HCT116 (cell line): ENCODE data around the gene POLR2C. TPM values are rescaled to one million over a fixed set of nuclear protein-coding genes. Genes with fewer than 3 reads are reported as not detected.
A peak's percentile ranks its signal among the peaks of the same experiment; 100 is the strongest.

Source experiments
- ATAC-seq: fragments of 200-7000 bp; cut with Tn5 transposase; 2 replicates; pipeline ENCODE4 v1.9.1; 2020; ENCODE audit warnings: mild to moderate bottlenecking, moderate library complexity
- BruUV-seq: library from RNA; stranded (reverse); fragments of 400-500 nt; replicated peaks from 2 replicates; lab custom pipeline; 2021; lab: Mats Ljungman, UMichigan
- CTCF ChIA-PET: fragments of 300-600 bp; sonication (Branson Sonifier 250); formaldehyde crosslinking; loops from one replicate; lab custom pipeline; 2021; ENCODE audit warnings: antibody characterized with exemption; lab: Charles Lee
- POLR2A ChIA-PET: fragments of 300-600, 350-600 bp; sonication (Branson Sonifier 250); formaldehyde crosslinking; loops from one replicate; lab custom pipeline; 2021; ENCODE audit warnings: antibody characterized with exemption; lab: Charles Lee
- RAD21 ChIA-PET, 2 experiments: fragments of 300-600 bp; sonication (Branson Sonifier 250); formaldehyde crosslinking; loops; one replicate each; lab custom pipeline; 2023; ENCODE audit warnings: low total read pairs in 2 of 2; ENCODE audit not compliant: uncharacterized antibody in 2 of 2, unreplicated experiment in 2 of 2, low non-redundant PET in 1 of 2; lab: Charles Lee
- DNase-seq: peaks from one replicate; pipeline ENCODE4 v3.0.0-alpha.2; 2010; ENCODE audit warnings: low read depth, low spot score
- H2AFZ ChIP-seq: fragments of 200-600 bp; shearing (Covaris generic), sonication (generic); 2 replicates; pipeline ENCODE4 v1.6.1; 2017; ENCODE audit warnings: low read depth, mixed run types, mixed read lengths, antibody characterized with exemption, low read length; ENCODE audit not compliant: poor library complexity, severe bottlenecking
- H3K27ac ChIP-seq: 2 replicates; pipeline ENCODE4 v1.5.1; 2012; ENCODE audit warnings: low read depth, low read length
- H3K27me3 ChIP-seq: fragments of 200-600 bp; sonication (generic); 2 replicates; pipeline ENCODE4 v1.6.1; 2016; ENCODE audit warnings: mixed run types, low read length, mixed read lengths; ENCODE audit not compliant: insufficient read depth
- H3K36me3 ChIP-seq, 2 experiments: fragments of 200-500 bp in 1 of 2; fragments of 200-600 bp in 1 of 2; sonication (Bioruptor generic) in 1 of 2; sonication (generic) in 1 of 2; 2 replicates each; pipeline versions ENCODE4 v1.5.1 to v1.6.1; 2014 to 2016; ENCODE audit warnings: low read length in 2 of 2, inconsistent platforms in 1 of 2, mixed read lengths in 1 of 2, mixed run types in 1 of 2; ENCODE audit not compliant: insufficient read depth in 2 of 2, control insufficient read depth in 1 of 2
- H3K4me1 ChIP-seq, 2 experiments: fragments of 200-600 bp in 1 of 2; sonication (generic) in 1 of 2; 2 replicates each; pipeline versions ENCODE4 v1.5.1 to v1.6.1; 2012 to 2017; ENCODE audit warnings: low read length in 2 of 2, inconsistent platforms in 1 of 2, mild to moderate bottlenecking in 1 of 2, mixed read lengths in 1 of 2, mixed run types in 1 of 2, moderate library complexity in 1 of 2; ENCODE audit not compliant: insufficient read depth in 2 of 2, control insufficient read depth in 1 of 2
- H3K4me2 ChIP-seq: fragments of 200-600 bp; sonication (generic); 2 replicates; pipeline ENCODE4 v1.6.1; 2017; ENCODE audit warnings: mixed run types, low read length, mixed read lengths
- H3K4me3 ChIP-seq, 2 experiments: fragments of 200-600 bp in 1 of 2; sonication (generic) in 1 of 2; replicated peaks in 1 of 2; 2 replicates each; pipeline ENCODE4 v1.5.1; 2011 to 2016; ENCODE audit warnings: low read length in 2 of 2, control low read depth in 1 of 2, low read depth in 1 of 2, mild to moderate bottlenecking in 1 of 2, mixed read lengths in 1 of 2, mixed run types in 1 of 2
- H3K79me2 ChIP-seq: fragments of 200-600 bp; sonication (generic); 2 replicates; pipeline ENCODE4 v1.6.1; 2017; ENCODE audit warnings: mild to moderate bottlenecking, mixed run types, low read length, moderate library complexity, mixed read lengths; ENCODE audit not compliant: insufficient read depth
- H3K9ac ChIP-seq: fragments of 200-600 bp; sonication (generic); 2 replicates; pipeline ENCODE4 v1.6.1; 2016; ENCODE audit warnings: low read length, mixed read lengths
- H3K9me2 ChIP-seq: fragments of 200-600 bp; sonication (generic), shearing (Covaris generic); 2 replicates; pipeline ENCODE4 v1.6.1; 2017; ENCODE audit warnings: mixed run types, mild to moderate bottlenecking, moderate library complexity; ENCODE audit not compliant: insufficient read depth
- H3K9me3 ChIP-seq, 2 experiments: fragments of 200-500 bp in 1 of 2; fragments of 200-600 bp in 1 of 2; sonication (Bioruptor generic) in 1 of 2; sonication (generic) in 1 of 2; 2 replicates each; pipeline ENCODE4 v1.6.1; 2014 to 2017; ENCODE audit warnings: low read length in 2 of 2, mixed read lengths in 2 of 2, inconsistent platforms in 1 of 2, low read depth in 1 of 2, mild to moderate bottlenecking in 1 of 2, mixed run types in 1 of 2, moderate library complexity in 1 of 2; ENCODE audit not compliant: control insufficient read depth in 1 of 2, insufficient read depth in 1 of 2
- H4K20me1 ChIP-seq: fragments of 200-600 bp; sonication (generic), shearing (Covaris generic); 2 replicates; pipeline ENCODE4 v1.6.1; 2017; ENCODE audit warnings: mixed run types, mild to moderate bottlenecking, moderate library complexity; ENCODE audit not compliant: insufficient read depth
- EGR1 ChIP-seq: IDR thresholded peaks from 2 replicates; pipeline ENCODE4 v1.6.1; 2012; ENCODE audit warnings: low read depth
- ELF1 ChIP-seq: IDR thresholded peaks from 2 replicates; pipeline ENCODE4 v1.6.1; 2012; ENCODE audit warnings: low read depth, borderline replicate concordance
- EZH2 ChIP-seq: fragments of 200-600 bp; sonication (generic); IDR thresholded peaks from 2 replicates; pipeline ENCODE4 v1.6.1; 2017; ENCODE audit warnings: antibody characterized with exemption, mixed run types
- EZH2phosphoT487 ChIP-seq: fragments of 200-600 bp; IDR thresholded peaks from 2 replicates; pipeline ENCODE4 v1.6.1; 2018; ENCODE audit warnings: antibody characterized with exemption, borderline replicate concordance
- POLR2A ChIP-seq: IDR thresholded peaks from 2 replicates; pipeline ENCODE4 v1.7.0; 2011; ENCODE audit warnings: borderline replicate concordance; ENCODE audit not compliant: insufficient read depth, insufficient read length; ENCODE audit errors: extremely low read depth
- POLR2AphosphoS5 ChIP-seq: IDR thresholded peaks from 2 replicates; pipeline ENCODE4 v1.6.1; 2011; ENCODE audit warnings: mild to moderate bottlenecking, low read depth, low read length, moderate library complexity
- RAD21 ChIP-seq: IDR thresholded peaks from 2 replicates; pipeline ENCODE4 v1.6.1; 2012; ENCODE audit warnings: low read depth, mild to moderate bottlenecking
- SIN3A ChIP-seq: IDR thresholded peaks from 2 replicates; pipeline ENCODE4 v1.6.1; 2012; ENCODE audit warnings: low read depth
- SP1 ChIP-seq: IDR thresholded peaks from 2 replicates; pipeline ENCODE4 v1.6.1; 2012; ENCODE audit warnings: low read depth
- TCF7L2 ChIP-seq: IDR thresholded peaks from 2 replicates; pipeline ENCODE4 v1.7.0; 2011; ENCODE audit warnings: borderline replicate concordance, inconsistent platforms; ENCODE audit not compliant: insufficient read depth, insufficient read length; ENCODE audit errors: extremely low read depth
- ZFX ChIP-seq: fragments of 450-650 bp; IDR thresholded peaks from 2 replicates; pipeline ENCODE4 v1.6.1; 2017
- intact Hi-C: fragments of 100-400 bp; cut with micrococcal nuclease; formaldehyde crosslinking; loops from 2 replicates; pipeline ENCODE4 v1.10.0; 2022
- total RNA-seq: library from RNA; stranded (reverse); gene quantifications from one replicate; pipeline ENCODE4 v1.2.1, GENCODE V29; 2021; ENCODE audit not compliant: unreplicated experiment

The POLR2C gene
- total RNA-seq, 1 experiment from 2014 or later = 74.4 TPM

- RAD21 ChIA-PET = interaction anchor here in 1 of 2 experiments (0.7 kb wide), 1 partner anchor 547 kb away, joined by 6 read pairs; no protein-coding TSS in a partner anchor
- BruUV-seq = no TSS peak
- H3K4me2 ChIP-seq = peak overlapping the region; percentile 81
- POLR2A ChIA-PET = interaction anchor here (0.8 to 1.1 kb wide), 2 partner anchors 13 to 40 kb away, joined by 4 to 5 read pairs; partner anchors contain the start of genes CIAPIN1 and COQ9
- no peaks in the 10 kb centered on the region for H4K20me1 ChIP-seq
- DNase-seq (no peak), ATAC-seq (0 out of 2 replicates have a peak, but pooled peaks have one; percentile 4)
- no peaks in the 10 kb centered on the region for H3K9me2 ChIP-seq
- intact Hi-C loops = loop anchor here (5.0 kb wide), 1 partner anchor 50 kb away; the partner anchor contains the start of gene CCDC102A
- H3K9ac ChIP-seq = peak overlapping the region; percentile 17; the same call in 1 of the 2 replicates
- H2AFZ ChIP-seq = peak overlapping the region; percentile 74
- TF ChIP-seq EGR1 (no peak), TCF7L2 (no peak), SP1 (no peak), POLR2AphosphoS5 (no peak), ELF1 (no peak), ZFX (0 out of 2 replicates have a peak, but pooled peaks have one; percentile 0), SIN3A (0 out of 2 replicates have a peak, but pooled peaks have one; percentile 27), RAD21 (no peak), EZH2 (no peak), POLR2A (no peak), EZH2phosphoT487 (no peak)
- H3K27ac ChIP-seq = 0 out of 2 replicates have a peak overlapping the region, but pooled peaks have one; percentile 4
- no peaks in the 10 kb centered on the region for H3K79me2 ChIP-seq
- no peaks in the 10 kb centered on the region for H3K36me3 ChIP-seq
- peak overlapping the region; percentile 37 to 77 for H3K4me3 ChIP-seq
- H3K27me3 ChIP-seq = no peaks in the 10 kb centered on the region
- H3K4me1 ChIP-seq = peaks cover 0 to 21% of the 10 kb centered on the region in 2 experiments
- CTCF ChIA-PET = interaction anchor here (1.8 kb wide), 1 partner anchor 25 kb away, joined by 6 read pairs; the partner anchor contains the start of gene POLR2C
- no peaks in the 10 kb centered on the region for H3K9me3 ChIP-seq
These were observed 24.7 kb downstream of the POLR2C start for GRCh38 chr16:57486858-57487834.
